ENCODE data around the gene NPHP4. TPM values are rescaled to one million over a fixed set of nuclear protein-coding genes. Genes with fewer than 3 reads are reported as not detected.

NPHP4 gene
- total RNA-seq, 1 experiment from 2014 or later, result 18.8 TPM

DNA sequence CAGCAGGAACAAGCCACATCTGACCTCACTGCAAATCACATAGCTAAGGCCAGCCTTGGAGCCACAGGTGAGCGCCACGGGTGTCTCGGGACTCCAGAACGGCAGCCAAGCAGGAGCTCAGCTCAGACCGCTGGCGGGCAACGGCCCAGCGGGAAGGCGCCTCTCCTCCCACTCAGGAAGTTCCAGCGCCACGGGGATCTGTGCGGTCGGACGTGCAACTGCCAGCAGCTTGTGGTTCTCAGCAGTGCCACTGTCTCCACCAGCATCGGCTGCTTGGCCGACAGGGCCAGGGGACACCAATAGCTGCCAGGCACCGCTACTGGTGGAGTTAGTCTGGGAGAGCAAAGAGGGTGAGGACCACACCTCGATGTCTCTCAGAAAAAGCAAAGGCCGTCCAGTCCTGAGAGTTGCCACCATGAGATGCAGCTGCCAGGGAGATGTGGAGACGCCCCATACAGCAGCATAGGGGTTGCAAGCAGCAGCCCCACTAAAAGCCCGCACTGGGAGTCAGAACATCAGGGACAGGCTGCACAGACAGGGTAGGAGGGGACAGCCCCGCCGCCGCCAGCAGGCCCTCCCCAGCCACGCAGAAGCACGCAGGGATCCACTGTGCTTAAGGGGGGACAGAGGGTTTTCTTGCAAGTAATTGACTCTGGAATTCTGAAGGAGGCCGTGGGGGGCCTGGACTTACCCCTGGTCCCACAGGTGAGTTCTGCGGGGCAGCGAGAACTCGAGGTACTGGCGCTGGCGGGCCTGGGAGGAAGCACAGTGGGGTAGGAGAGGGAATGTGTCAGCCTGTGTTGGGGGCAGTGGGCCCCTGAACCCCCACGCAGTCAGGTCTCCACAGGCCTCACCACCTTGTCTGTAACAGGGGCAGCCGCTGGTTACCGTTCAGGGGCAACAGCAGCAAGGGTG lies 83.5 kb downstream of the NPHP4 start:
- intact Hi-C loops (cut with micrococcal nuclease), result no loop called here
- TF ChIP-seq EZH2phosphoT487 (IDR thresholded peaks at IDR 0.05; ENCODE audit: borderline replicate concordance, low read length) (no peak), EZH2 (IDR thresholded peaks at IDR 0.05; ENCODE audit: low read length, unreplicated experiment) (no peak), CTCF (conservative IDR thresholded peaks at IDR 0.05; ENCODE audit: low read depth, low read length) (no peak)
- no peak overlapping the region for H3K9ac ChIP-seq (ENCODE audit: low read length)

GRCh38 chr1:5907966-5908365 lies 84.3 kb downstream of the NPHP4 start:
- intact Hi-C loops (cut with micrococcal nuclease), result no loop called here
- DNase-seq (no peak), ATAC-seq (no peak)
- Histone ChIP-seq H3K4me3 (ENCODE audit: low read length) (no peak overlapping the region), H3F3A (ENCODE audit: low read length, unreplicated experiment) (no peaks in the 10 kb centered on the region), H4K20me1 (ENCODE audit: low read length) (no peaks in the 10 kb centered on the region), H3K9ac (ENCODE audit: low read length) (no peak overlapping the region), H3K9me2 (replicated peaks; ENCODE audit: low read length) (no peaks in the 10 kb centered on the region), H3K4me2 (ENCODE audit: low read length) (no peak overlapping the region), H3K79me2 (ENCODE audit: low read length) (no peaks in the 10 kb centered on the region), H3K36me3 (ENCODE audit: low read depth, low read length) (peaks cover 5% of the 10 kb centered on the region; the same call in 1 of the 2 replicates), H3K27me3 (ENCODE audit: low read length) (no peaks in the 10 kb centered on the region), H3K27ac (ENCODE audit: low read length) (no peak overlapping the region), H3K9me3 (ENCODE audit: low read length) (no peaks in the 10 kb centered on the region), H3K4me1 (ENCODE audit: insufficient read depth, low read length) (no peaks in the 10 kb centered on the region), H2AFZ (ENCODE audit: low read length) (no peak overlapping the region)
- ChIA-PET POLR2A (ENCODE audit: unreplicated experiment) (no interaction called here), CTCF (no interaction called here)
- BruUV-seq (replicated peaks), result no TSS peak
- TF ChIP-seq EZH2phosphoT487 (IDR thresholded peaks at IDR 0.05; ENCODE audit: borderline replicate concordance, low read length) (no peak), EZH2 (IDR thresholded peaks at IDR 0.05; ENCODE audit: low read length, unreplicated experiment) (no peak), CTCF (conservative IDR thresholded peaks at IDR 0.05; ENCODE audit: low read depth, low read length) (no peak)

More for the DNA sequence above, 83.5 kb downstream of the NPHP4 start:
- Histone ChIP-seq H3K36me3 (ENCODE audit: low read depth, low read length) (peaks cover 5% of the 10 kb centered on the region; the same call in 1 of the 2 replicates), H3K4me3 (ENCODE audit: low read length) (no peak overlapping the region), H2AFZ (ENCODE audit: low read length) (no peak overlapping the region), H3K27me3 (ENCODE audit: low read length) (no peaks in the 10 kb centered on the region), H3K9me3 (ENCODE audit: low read length) (no peaks in the 10 kb centered on the region), H3K4me1 (ENCODE audit: insufficient read depth, low read length) (no peaks in the 10 kb centered on the region), H3F3A (ENCODE audit: low read length, unreplicated experiment) (no peaks in the 10 kb centered on the region), H4K20me1 (ENCODE audit: low read length) (no peaks in the 10 kb centered on the region), H3K4me2 (ENCODE audit: low read length) (no peak overlapping the region), H3K9me2 (replicated peaks; ENCODE audit: low read length) (no peaks in the 10 kb centered on the region), H3K79me2 (ENCODE audit: low read length) (no peaks in the 10 kb centered on the region), H3K27ac (ENCODE audit: low read length) (no peak overlapping the region)
- BruUV-seq (replicated peaks), result no TSS peak
- ATAC-seq (no peak), DNase-seq (no peak)
- POLR2A ChIA-PET (ENCODE audit: unreplicated experiment), result no interaction called here
- CTCF ChIA-PET, result no interaction called here

DNA sequence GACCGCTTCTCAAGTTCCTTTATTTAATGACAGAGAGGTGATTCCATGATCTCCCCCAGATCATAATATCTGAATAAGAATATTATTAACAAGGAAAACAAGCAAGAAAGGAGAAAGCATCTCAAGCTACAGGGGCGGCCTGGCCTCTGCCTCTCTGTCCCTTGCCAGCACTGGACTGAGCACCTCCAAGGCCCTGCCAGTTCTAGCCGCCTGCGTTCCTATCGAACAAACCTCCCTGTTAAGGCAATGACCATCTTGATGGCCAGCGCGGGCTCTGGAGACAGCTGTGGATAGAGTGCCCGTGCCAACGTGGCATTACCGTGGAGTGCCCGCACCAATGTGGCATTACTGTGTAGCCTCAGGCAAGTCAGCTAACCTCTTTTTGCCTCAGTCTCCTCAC lies 84.8 kb downstream of the NPHP4 start:
- Histone ChIP-seq H3K4me1 (ENCODE audit: insufficient read depth, low read length) (no peaks in the 10 kb centered on the region), H3K79me2 (ENCODE audit: low read length) (no peaks in the 10 kb centered on the region), H3K9me3 (ENCODE audit: low read length) (no peaks in the 10 kb centered on the region), H3K27me3 (ENCODE audit: low read length) (no peaks in the 10 kb centered on the region), H3F3A (ENCODE audit: low read length, unreplicated experiment) (no peaks in the 10 kb centered on the region), H2AFZ (ENCODE audit: low read length) (no peak overlapping the region), H3K36me3 (ENCODE audit: low read depth, low read length) (peaks cover 5% of the 10 kb centered on the region; the same call in 1 of the 2 replicates), H3K27ac (ENCODE audit: low read length) (no peak overlapping the region), H4K20me1 (ENCODE audit: low read length) (no peaks in the 10 kb centered on the region), H3K9me2 (replicated peaks; ENCODE audit: low read length) (no peaks in the 10 kb centered on the region), H3K4me2 (ENCODE audit: low read length) (no peak overlapping the region), H3K4me3 (ENCODE audit: low read length) (no peak overlapping the region), H3K9ac (ENCODE audit: low read length) (no peak overlapping the region)
- BruUV-seq (replicated peaks), result no TSS peak
- TF ChIP-seq EZH2 (IDR thresholded peaks at IDR 0.05; ENCODE audit: low read length, unreplicated experiment), result no peak
- TF ChIP-seq EZH2phosphoT487 (IDR thresholded peaks at IDR 0.05; ENCODE audit: borderline replicate concordance, low read length), result no peak
- TF ChIP-seq CTCF (conservative IDR thresholded peaks at IDR 0.05; ENCODE audit: low read depth, low read length), result no peak
- ChIA-PET CTCF (no interaction called here), POLR2A (ENCODE audit: unreplicated experiment) (no interaction called here)
- ATAC-seq (no peak), DNase-seq (no peak)
- intact Hi-C loops (cut with micrococcal nuclease), result no loop called here
